GM23338 (cell line): ENCODE results near the gene FIP1L1. TPM values are rescaled to one million over a fixed set of nuclear protein-coding genes. Genes with fewer than 3 reads are reported as not detected.

Experiments used
- ATAC-seq: fragments of 200-7000 bp; cut with Tn5 transposase; 3 replicates; pipeline ENCODE4 v1.9.1; 2020
- DNase-seq: peaks from one replicate; pipeline ENCODE4 v3.0.0-alpha.2; 2015; ENCODE audit warnings: low spot score
- H2AFZ ChIP-seq: fragments of 200-600 bp; sonication (generic); 2 replicates; pipeline ENCODE4 v1.8.0; 2016; ENCODE audit warnings: antibody characterized with exemption, mild to moderate bottlenecking, moderate library complexity
- H3F3A ChIP-seq: fragments of 200-600 bp; sonication (generic); replicated peaks from 2 replicates; pipeline ENCODE4 v1.8.0; 2017; ENCODE audit warnings: antibody characterized with exemption, mixed run types, low read depth
- H3K27ac ChIP-seq: fragments of 200-600 bp; sonication (generic); 2 replicates; pipeline ENCODE4 v1.6.1; 2016; ENCODE audit warnings: low read depth
- H3K27me3 ChIP-seq: fragments of 200-600 bp; sonication (generic); 2 replicates; pipeline ENCODE4 v1.8.0; 2016; ENCODE audit warnings: mild to moderate bottlenecking, mixed run types, moderate library complexity; ENCODE audit not compliant: insufficient read depth
- H3K36me3 ChIP-seq: fragments of 200-600 bp; sonication (generic); 2 replicates; pipeline ENCODE4 v1.8.0; 2016; ENCODE audit warnings: mild to moderate bottlenecking; ENCODE audit not compliant: insufficient read depth
- H3K4me1 ChIP-seq: fragments of 200-600 bp; sonication (generic); 2 replicates; pipeline ENCODE4 v1.8.0; 2016; ENCODE audit warnings: mild to moderate bottlenecking, moderate library complexity; ENCODE audit not compliant: insufficient read depth
- H3K4me2 ChIP-seq: fragments of 200-600 bp; sonication (generic); 2 replicates; pipeline ENCODE4 v1.7.1; 2017; ENCODE audit warnings: mixed run types
- H3K4me3 ChIP-seq: fragments of 200-600 bp; sonication (generic); 2 replicates; pipeline ENCODE4 v1.6.1; 2016; ENCODE audit warnings: mixed run types
- H3K79me2 ChIP-seq: fragments of 200-600 bp; sonication (generic); replicated peaks from 2 replicates; pipeline ENCODE4 v1.8.0; 2017; ENCODE audit warnings: mild to moderate bottlenecking; ENCODE audit not compliant: insufficient read depth
- H3K9me2 ChIP-seq: fragments of 200-600 bp; sonication (generic); 2 replicates; pipeline ENCODE4 v1.8.0; 2017; ENCODE audit not compliant: insufficient read depth
- H4K20me1 ChIP-seq: fragments of 200-600 bp; sonication (generic); replicated peaks from 2 replicates; pipeline ENCODE4 v1.8.0; 2017; ENCODE audit warnings: mild to moderate bottlenecking; ENCODE audit not compliant: insufficient read depth
- H3K27ac Mint-ChIP-seq: 2 replicates; pipeline ENCODE4 v1.8.0; 2020; ENCODE audit warnings: inconsistent platforms, mild to moderate bottlenecking, moderate library complexity, mixed read lengths
- H3K27me3 Mint-ChIP-seq: 3 replicates; pipeline ENCODE4 v1.8.0; 2022; ENCODE audit warnings: low read depth, mild to moderate bottlenecking, moderate library complexity, mixed read lengths, inconsistent platforms; ENCODE audit not compliant: insufficient read depth, poor library complexity
- H3K36me3 Mint-ChIP-seq: 3 replicates; pipeline ENCODE4 v1.8.0; 2021; ENCODE audit warnings: low read depth, mild to moderate bottlenecking, inconsistent platforms, moderate library complexity, mixed read lengths
- H3K4me1 Mint-ChIP-seq: 3 replicates; pipeline ENCODE4 v1.8.0; 2020; ENCODE audit warnings: mild to moderate bottlenecking, inconsistent platforms, mixed read lengths
- H3K4me3 Mint-ChIP-seq: 3 replicates; pipeline ENCODE4 v1.8.0; 2021; ENCODE audit warnings: moderate library complexity, mild to moderate bottlenecking, inconsistent platforms, mixed read lengths
- H3K9me3 Mint-ChIP-seq: 3 replicates; pipeline ENCODE4 v1.8.0; 2020; ENCODE audit warnings: moderate library complexity, mild to moderate bottlenecking, inconsistent platforms, mixed read lengths
- CTCF ChIP-seq, 2 experiments: fragments of 200-600 bp in 1 of 2; sonication (generic) in 1 of 2; conservative IDR thresholded peaks; 2 replicates each; pipeline versions ENCODE4 v1.5.1 to v1.6.1; 2016 to 2017; ENCODE audit warnings: antibody characterized with exemption in 2 of 2, low read depth in 2 of 2, mild to moderate bottlenecking in 2 of 2, moderate library complexity in 1 of 2
- ETS1 ChIP-seq: IDR thresholded peaks from 2 replicates; pipeline ENCODE4 v1.6.1; 2016; ENCODE audit warnings: antibody characterized with exemption
- EZH2 ChIP-seq: fragments of 200-600 bp; sonication (generic); IDR thresholded peaks from one replicate; pipeline ENCODE4 v1.8.0; 2017; ENCODE audit warnings: antibody characterized with exemption, mild to moderate bottlenecking, low read depth; ENCODE audit not compliant: unreplicated experiment
- EZH2phosphoT487 ChIP-seq: fragments of 200-600 bp; sonication (generic); IDR thresholded peaks from one replicate; pipeline ENCODE4 v1.8.1; 2018; ENCODE audit warnings: antibody characterized with exemption; ENCODE audit not compliant: unreplicated experiment
- JUNB ChIP-seq: IDR thresholded peaks from one replicate; pipeline ENCODE4 v1.6.1; 2016; ENCODE audit warnings: antibody characterized with exemption; ENCODE audit not compliant: unreplicated experiment
- POLR2AphosphoS5 ChIP-seq: IDR thresholded peaks from 2 replicates; pipeline ENCODE4 v1.6.1; 2016; ENCODE audit warnings: antibody characterized with exemption, low read depth
- REST ChIP-seq: IDR thresholded peaks from one replicate; pipeline ENCODE4 v1.6.1; 2018; ENCODE audit warnings: antibody characterized with exemption; ENCODE audit not compliant: unreplicated experiment
- STAT1 ChIP-seq: IDR thresholded peaks from one replicate; pipeline ENCODE4 v1.6.1; 2016; ENCODE audit warnings: antibody characterized with exemption; ENCODE audit not compliant: unreplicated experiment
- ZNF114 ChIP-seq: fragments of 250-450 bp; sonication (Bioruptor Pico); IDR thresholded peaks from 2 replicates; pipeline ENCODE4 v1.5.0; 2020; ENCODE audit warnings: mild to moderate bottlenecking, moderate library complexity
- ZNF331 ChIP-seq: fragments of 250-450 bp; sonication (Bioruptor Pico); IDR thresholded peaks from 2 replicates; pipeline ENCODE4 v1.5.0; 2020; ENCODE audit warnings: low read depth, mild to moderate bottlenecking, moderate library complexity
- polyA plus RNA-seq: library from polyadenylated mRNA; unstranded; fragments of >200 nt; fragmentation: Nextera tagmentation; extraction: Ambion mirVana; gene quantifications from 2 replicates; pipeline ENCODE4 v1.2.1, GENCODE V29; 2016
- total RNA-seq: library from RNA; depleted of rRNA; stranded (reverse); fragments of >200 nt; shearing (Covaris generic); gene quantifications from 2 replicates; pipeline ENCODE4 v1.2.3, GENCODE V29; 2014

Gene FIP1L1
- total and polyA plus RNA-seq, 2 experiments from 2014 or later: 43.3 to 54.0 TPM

DNA sequence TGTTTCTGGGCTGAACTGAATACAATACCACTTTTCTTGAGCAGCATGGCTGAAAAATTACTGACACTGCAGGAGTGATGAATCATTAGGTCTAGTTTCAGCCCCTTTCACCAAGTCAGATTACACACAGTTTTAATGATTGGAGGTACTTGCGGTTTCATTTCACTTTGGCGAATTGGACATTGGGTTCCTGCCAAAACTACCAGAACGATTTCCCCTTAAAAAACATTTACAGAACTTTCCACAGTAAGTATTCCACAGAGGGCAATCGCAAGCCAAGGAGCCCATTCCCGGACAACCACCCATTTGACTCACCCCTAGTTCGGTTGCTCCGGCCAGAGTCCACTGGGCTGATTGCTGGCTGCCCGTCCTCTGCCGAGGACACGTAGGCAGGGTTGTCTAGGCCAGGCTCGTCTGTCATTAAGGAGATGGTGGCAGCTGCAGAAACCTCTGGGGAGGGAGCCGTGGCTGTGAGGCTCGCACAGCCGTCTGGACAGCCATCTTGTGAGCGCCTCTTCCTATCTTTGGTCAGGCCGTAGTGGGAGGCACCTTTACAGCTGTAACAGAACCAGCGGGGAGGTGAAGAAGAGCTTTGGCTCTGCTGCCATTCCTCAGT lies 130.3 kb downstream of the FIP1L1 start:
- H3K4me3 ChIP-seq: no peak overlapping the region
- no peaks in the 10 kb centered on the region for H3K4me1 ChIP-seq
- Mint-ChIP-seq H3K4me1 (no peaks in the 10 kb centered on the region), H3K9me3 (no peaks in the 10 kb centered on the region), H3K27ac (no peak overlapping the region), H3K36me3 (no peaks in the 10 kb centered on the region), H3K27me3 (peaks cover under 1% of the 10 kb centered on the region), H3K4me3 (no peak overlapping the region)
- DNase-seq: no peak
- TF ChIP-seq ZNF114 (CRISPR knock-in tag): no peak
- no peak for TF ChIP-seq ETS1
- TF ChIP-seq REST: no peak
- TF ChIP-seq CTCF (conservative IDR thresholded peaks at IDR 0.05; ENCODE audit: low read depth in 2 of 2): no peak
- TF ChIP-seq EZH2phosphoT487: no peak
- TF ChIP-seq ZNF331: no peak
- TF ChIP-seq JUNB: no peak
- no peak for TF ChIP-seq STAT1
- TF ChIP-seq EZH2: no peak
- TF ChIP-seq POLR2AphosphoS5: no peak
- no peak overlapping the region for H3K27ac ChIP-seq
- no peaks in the 10 kb centered on the region for H3K79me2 ChIP-seq
- H3K36me3 ChIP-seq: no peaks in the 10 kb centered on the region
- H3K4me2 ChIP-seq: no peak overlapping the region
- no peaks in the 10 kb centered on the region for H4K20me1 ChIP-seq
- H3K27me3 ChIP-seq: no peaks in the 10 kb centered on the region
- no peak for ATAC-seq
- peaks cover 6% of the 10 kb centered on the region; the same call in 1 of the 2 replicates for H3K9me2 ChIP-seq
- 0 out of 2 replicates have a peak overlapping the region, but pooled peaks have one; percentile 18 for H2AFZ ChIP-seq
- H3F3A ChIP-seq: no peaks in the 10 kb centered on the region
